GM19099 (cell line): ENCODE results near the gene EFNA5.

Experiments used
- POLR2A ChIP-seq: IDR thresholded peaks from 3 replicates; pipeline ENCODE4 v1.6.1; 2011; ENCODE audit warnings: low read depth; ENCODE audit not compliant: insufficient read length; ENCODE audit errors: extremely low read depth

EFNA5 gene

GRCh38 chr5:107331882-107332281, 338.9 kb downstream of the EFNA5 start:
- TF ChIP-seq POLR2A, result no peak

GRCh38 chr5:107331312-107331711, 339.4 kb downstream of the EFNA5 start:
- TF ChIP-seq POLR2A, result no peak

GRCh38 chr5:107330903-107331302, 339.8 kb downstream of the EFNA5 start:
- TF ChIP-seq POLR2A, result no peak

- TF ChIP-seq POLR2A, result no peak
Observed at GRCh38 chr5:107329850-107330249, 340.9 kb downstream of the EFNA5 start.
